GM12878 (cell line): ENCODE measurements around the gene FAM53B.

Experiments
- BACH1 ChIP-seq: fragments of 450-650 bp; IDR thresholded peaks from 2 replicates; pipeline ENCODE4 v1.6.1; 2017; ENCODE audit warnings: mild to moderate bottlenecking, borderline replicate concordance
- CREB1 ChIP-seq: IDR thresholded peaks from 2 replicates; pipeline ENCODE4 v1.6.1; 2012; ENCODE audit warnings: low read depth, mild to moderate bottlenecking, inconsistent platforms
- CTCF ChIP-seq, 3 experiments: IDR thresholded peaks in 2 of 3; conservative IDR thresholded peaks in 1 of 3; 2 replicates each; pipeline ENCODE4 v1.5.1; 2011; ENCODE audit warnings: low read depth in 3 of 3, low read length in 3 of 3, mild to moderate bottlenecking in 3 of 3, control low read depth in 2 of 3, moderate library complexity in 2 of 3, inconsistent platforms in 1 of 3, mixed read lengths in 1 of 3; ENCODE audit not compliant: control insufficient read depth in 2 of 3, insufficient read depth in 1 of 3; ENCODE audit errors: extremely low read depth in 1 of 3
- EP300 ChIP-seq, 2 experiments: fragments of 150-350 bp in 1 of 2; IDR thresholded peaks; 2 replicates each; pipeline ENCODE4 v1.6.1; 2011 to 2012; ENCODE audit warnings: low read depth in 2 of 2, low read length in 2 of 2, borderline replicate concordance in 1 of 2, improper control_type of control experiment in 1 of 2, inconsistent platforms in 1 of 2; ENCODE audit not compliant: control insufficient read depth in 1 of 2
- KDM1A ChIP-seq: fragments of 200-600 bp; sonication (generic); IDR thresholded peaks from 2 replicates; pipeline ENCODE4 v1.6.1; 2016; ENCODE audit warnings: borderline replicate concordance
- LARP7 ChIP-seq: fragments of 450-650 bp; IDR thresholded peaks from 2 replicates; pipeline ENCODE4 v1.6.1; 2017; ENCODE audit warnings: mild to moderate bottlenecking
- MTA2 ChIP-seq: fragments of 450-650 bp; IDR thresholded peaks from 2 replicates; pipeline ENCODE4 v1.6.1; 2016; ENCODE audit warnings: low read depth, mild to moderate bottlenecking, moderate library complexity
- SUPT20H ChIP-seq: IDR thresholded peaks from 2 replicates; pipeline ENCODE4 v1.6.1; 2011; ENCODE audit warnings: low read depth, mild to moderate bottlenecking, low read length, moderate library complexity, borderline replicate concordance; ENCODE audit not compliant: control insufficient read depth
- ZNF274 ChIP-seq: IDR thresholded peaks from one replicate; pipeline ENCODE4 v1.8.0; 2011; ENCODE audit not compliant: insufficient read length, insufficient read depth
- TF ChIP-seq, protein P1 (sequence below): IDR thresholded peaks from 2 replicates; pipeline ENCODE4 v1.6.1; 2012; ENCODE audit warnings: mild to moderate bottlenecking, low read depth, low read length

DNA sequence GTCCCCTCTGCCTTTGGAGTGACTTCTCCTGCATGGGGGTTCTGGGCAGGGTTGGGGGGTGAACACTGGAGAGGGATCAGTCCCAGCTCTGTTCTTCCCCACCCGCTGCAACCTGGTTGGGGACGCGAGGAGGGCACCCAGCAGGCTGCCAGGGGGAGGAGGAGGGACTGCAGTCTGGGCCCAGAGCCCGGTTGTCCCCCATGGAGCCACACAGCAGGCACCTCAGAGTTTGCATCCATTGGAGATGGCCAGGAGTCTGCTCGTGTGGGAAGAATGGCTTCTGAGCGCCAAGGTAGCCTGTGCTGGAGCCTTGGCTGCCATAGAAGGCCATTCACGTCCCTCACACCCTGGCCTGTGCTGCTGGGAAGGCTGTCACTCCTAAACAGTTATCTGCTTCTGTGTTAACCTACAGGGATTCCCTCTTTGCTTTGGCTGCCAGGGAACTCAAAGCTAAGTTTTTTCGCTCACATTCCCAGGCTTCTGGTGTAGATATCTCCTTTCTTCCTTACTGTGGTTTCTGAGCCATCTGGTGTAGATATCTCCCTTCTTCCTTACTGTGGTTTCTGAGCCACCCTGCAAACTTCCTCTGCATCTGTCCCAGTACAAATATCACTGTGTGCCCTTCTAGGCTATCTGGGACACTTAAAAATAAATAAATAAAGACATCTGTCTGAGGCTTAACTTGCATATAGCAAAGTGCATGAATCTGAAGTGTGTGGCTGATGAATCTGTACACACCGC, 148.9 kb downstream of the FAM53B start:
- TF ChIP-seq LARP7 (no peak), CREB1 (no peak), MTA2 (no peak), CTCF (IDR thresholded peaks at IDR 0.05 in 2 of 3, conservative IDR thresholded peaks at IDR 0.05 in 1 of 3; ENCODE audit: control insufficient read depth in 2 of 3, extremely low read depth in 1 of 3, insufficient read depth in 1 of 3, low read depth in 3 of 3, low read length in 3 of 3) (no peak), SUPT20H (no peak), EP300 (IDR thresholded peaks at IDR 0.05; ENCODE audit: borderline replicate concordance in 1 of 2, control insufficient read depth in 1 of 2, low read depth in 2 of 2, low read length in 2 of 2) (no peak), KDM1A (no peak), BACH1 (no peak), ZNF274 (no peak)
- TF ChIP-seq, protein P1, sequence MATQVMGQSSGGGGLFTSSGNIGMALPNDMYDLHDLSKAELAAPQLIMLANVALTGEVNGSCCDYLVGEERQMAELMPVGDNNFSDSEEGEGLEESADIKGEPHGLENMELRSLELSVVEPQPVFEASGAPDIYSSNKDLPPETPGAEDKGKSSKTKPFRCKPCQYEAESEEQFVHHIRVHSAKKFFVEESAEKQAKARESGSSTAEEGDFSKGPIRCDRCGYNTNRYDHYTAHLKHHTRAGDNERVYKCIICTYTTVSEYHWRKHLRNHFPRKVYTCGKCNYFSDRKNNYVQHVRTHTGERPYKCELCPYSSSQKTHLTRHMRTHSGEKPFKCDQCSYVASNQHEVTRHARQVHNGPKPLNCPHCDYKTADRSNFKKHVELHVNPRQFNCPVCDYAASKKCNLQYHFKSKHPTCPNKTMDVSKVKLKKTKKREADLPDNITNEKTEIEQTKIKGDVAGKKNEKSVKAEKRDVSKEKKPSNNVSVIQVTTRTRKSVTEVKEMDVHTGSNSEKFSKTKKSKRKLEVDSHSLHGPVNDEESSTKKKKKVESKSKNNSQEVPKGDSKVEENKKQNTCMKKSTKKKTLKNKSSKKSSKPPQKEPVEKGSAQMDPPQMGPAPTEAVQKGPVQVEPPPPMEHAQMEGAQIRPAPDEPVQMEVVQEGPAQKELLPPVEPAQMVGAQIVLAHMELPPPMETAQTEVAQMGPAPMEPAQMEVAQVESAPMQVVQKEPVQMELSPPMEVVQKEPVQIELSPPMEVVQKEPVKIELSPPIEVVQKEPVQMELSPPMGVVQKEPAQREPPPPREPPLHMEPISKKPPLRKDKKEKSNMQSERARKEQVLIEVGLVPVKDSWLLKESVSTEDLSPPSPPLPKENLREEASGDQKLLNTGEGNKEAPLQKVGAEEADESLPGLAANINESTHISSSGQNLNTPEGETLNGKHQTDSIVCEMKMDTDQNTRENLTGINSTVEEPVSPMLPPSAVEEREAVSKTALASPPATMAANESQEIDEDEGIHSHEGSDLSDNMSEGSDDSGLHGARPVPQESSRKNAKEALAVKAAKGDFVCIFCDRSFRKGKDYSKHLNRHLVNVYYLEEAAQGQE: no peak
